PC-9 (cell line): ENCODE measurements around the gene SGPL1. TPM values are rescaled to one million over a fixed set of nuclear protein-coding genes. Genes with fewer than 3 reads are reported as not detected.

ENCODE experiments used
- BruUV-seq: library from RNA; stranded (reverse); fragments of 400-500 nt; replicated peaks from 2 replicates; lab custom pipeline; 2021; lab: Mats Ljungman, UMichigan
- CTCF ChIA-PET: fragments of 300-600 bp; sonication (Branson Sonifier 250); formaldehyde crosslinking; loops from one replicate; lab custom pipeline; 2022; ENCODE audit warnings: antibody characterized with exemption; lab: Charles Lee
- POLR2A ChIA-PET: fragments of 300-600 bp; sonication (Branson Sonifier 250); formaldehyde crosslinking; loops from one replicate; lab custom pipeline; 2022; ENCODE audit warnings: antibody characterized with exemption; ENCODE audit not compliant: unreplicated experiment; lab: Charles Lee
- DNase-seq, 2 experiments: peaks; one replicate each; pipeline versions ENCODE4 v3.0.0 to v3.0.0-alpha.2; 2015 to 2022; ENCODE audit warnings: mixed read lengths in 1 of 2
- H2AFZ ChIP-seq: fragments of 200-600 bp; sonication (generic); 2 replicates; pipeline ENCODE4 v1.8.1; 2017; ENCODE audit warnings: antibody characterized with exemption
- H3F3A ChIP-seq: fragments of 200-600 bp; sonication (generic); 2 replicates; pipeline ENCODE4 v1.8.1; 2017; ENCODE audit warnings: antibody characterized with exemption, mild to moderate bottlenecking, low read depth; ENCODE audit not compliant: insufficient read depth
- H3K27ac ChIP-seq: fragments of 200-600 bp; sonication (generic); 2 replicates; pipeline ENCODE4 v1.6.1; 2016; ENCODE audit warnings: mixed run types
- H3K27me3 ChIP-seq: fragments of 200-600 bp; sonication (generic); 2 replicates; pipeline ENCODE4 v1.6.1; 2016; ENCODE audit warnings: low read depth, mixed run types; ENCODE audit not compliant: insufficient read depth
- H3K36me3 ChIP-seq: fragments of 200-600 bp; sonication (generic); 2 replicates; pipeline ENCODE4 v1.6.1; 2016; ENCODE audit warnings: low read depth, mixed run types
- H3K4me1 ChIP-seq: fragments of 200-600 bp; sonication (generic); replicated peaks from 2 replicates; pipeline ENCODE4 v1.6.1; 2016; ENCODE audit warnings: mixed run types; ENCODE audit not compliant: insufficient read depth
- H3K4me2 ChIP-seq: fragments of 200-600 bp; sonication (generic); 2 replicates; pipeline ENCODE4 v1.6.1; 2017; ENCODE audit warnings: mixed run types
- H3K4me3 ChIP-seq: fragments of 200-600 bp; sonication (generic); 2 replicates; pipeline ENCODE4 v1.6.1; 2016; ENCODE audit warnings: mixed run types
- H3K79me2 ChIP-seq: fragments of 200-600 bp; sonication (generic); 2 replicates; pipeline ENCODE4 v1.6.1; 2017; ENCODE audit warnings: low read depth, mixed run types
- H3K9me2 ChIP-seq: fragments of 200-600 bp; sonication (generic); 2 replicates; pipeline ENCODE4 v1.8.1; 2017; ENCODE audit warnings: mild to moderate bottlenecking; ENCODE audit not compliant: insufficient read depth
- H3K9me3 ChIP-seq: fragments of 200-600 bp; sonication (generic); 2 replicates; pipeline ENCODE4 v1.8.1; 2016; ENCODE audit warnings: low read depth; ENCODE audit not compliant: insufficient read depth
- H4K20me1 ChIP-seq: fragments of 200-600 bp; sonication (generic); 2 replicates; pipeline ENCODE4 v1.8.1; 2017; ENCODE audit not compliant: insufficient read depth
- EZH2 ChIP-seq: fragments of 200-600 bp; sonication (generic); IDR thresholded peaks from 2 replicates; pipeline ENCODE4 v1.8.0; 2017; ENCODE audit warnings: antibody characterized with exemption, low read depth
- intact Hi-C: fragments of 100-400 bp; cut with micrococcal nuclease; formaldehyde crosslinking; loops from one replicate; pipeline ENCODE4 v1.10.0; 2022; ENCODE audit not compliant: unreplicated experiment
- total RNA-seq: library from RNA; stranded (reverse); gene quantifications from 2 replicates; pipeline ENCODE4 v1.2.3, GENCODE V29; 2021
- TF ChIP-seq, protein P1 (sequence below): fragments of 200-600 bp; sonication (generic); conservative IDR thresholded peaks from 2 replicates; pipeline ENCODE4 v1.6.1; 2017; ENCODE audit warnings: mixed run types, antibody characterized with exemption, mild to moderate bottlenecking, moderate library complexity

The SGPL1 gene
- total RNA-seq, 1 experiment from 2014 or later = 96.9 TPM

DNA sequence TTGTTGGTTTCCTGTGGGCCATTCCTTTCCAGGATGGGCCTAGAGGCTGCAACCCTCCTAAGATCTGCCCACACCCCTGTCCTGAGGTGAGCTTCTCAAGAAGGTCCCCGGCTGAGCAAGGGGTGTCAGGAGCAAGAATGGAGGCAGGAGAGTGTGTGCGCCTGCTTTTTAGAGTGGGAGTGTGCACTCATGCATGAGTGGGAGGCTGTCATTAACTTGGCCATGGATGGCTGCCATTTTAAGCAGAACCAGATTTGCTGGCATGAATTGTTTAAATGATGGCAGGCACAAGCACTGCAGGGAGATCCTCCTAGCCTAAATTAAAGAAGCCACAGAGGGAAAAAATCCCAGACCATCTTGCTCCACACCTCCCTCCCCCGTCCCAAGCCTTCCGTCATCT, 2.9 kb upstream of the SGPL1 start:
- no peak overlapping the region for H3K4me3 ChIP-seq
- peaks cover 12% of the 10 kb centered on the region for H3K79me2 ChIP-seq
- no peak overlapping the region for H3K4me2 ChIP-seq
- no peak for DNase-seq
- no peaks in the 10 kb centered on the region for H4K20me1 ChIP-seq
- TF ChIP-seq, protein P1, sequence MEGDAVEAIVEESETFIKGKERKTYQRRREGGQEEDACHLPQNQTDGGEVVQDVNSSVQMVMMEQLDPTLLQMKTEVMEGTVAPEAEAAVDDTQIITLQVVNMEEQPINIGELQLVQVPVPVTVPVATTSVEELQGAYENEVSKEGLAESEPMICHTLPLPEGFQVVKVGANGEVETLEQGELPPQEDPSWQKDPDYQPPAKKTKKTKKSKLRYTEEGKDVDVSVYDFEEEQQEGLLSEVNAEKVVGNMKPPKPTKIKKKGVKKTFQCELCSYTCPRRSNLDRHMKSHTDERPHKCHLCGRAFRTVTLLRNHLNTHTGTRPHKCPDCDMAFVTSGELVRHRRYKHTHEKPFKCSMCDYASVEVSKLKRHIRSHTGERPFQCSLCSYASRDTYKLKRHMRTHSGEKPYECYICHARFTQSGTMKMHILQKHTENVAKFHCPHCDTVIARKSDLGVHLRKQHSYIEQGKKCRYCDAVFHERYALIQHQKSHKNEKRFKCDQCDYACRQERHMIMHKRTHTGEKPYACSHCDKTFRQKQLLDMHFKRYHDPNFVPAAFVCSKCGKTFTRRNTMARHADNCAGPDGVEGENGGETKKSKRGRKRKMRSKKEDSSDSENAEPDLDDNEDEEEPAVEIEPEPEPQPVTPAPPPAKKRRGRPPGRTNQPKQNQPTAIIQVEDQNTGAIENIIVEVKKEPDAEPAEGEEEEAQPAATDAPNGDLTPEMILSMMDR = no peak
- TF ChIP-seq EZH2 = no peak
- no peak overlapping the region for H2AFZ ChIP-seq
- intact Hi-C loops = no loop called here
- peaks cover 35% of the 10 kb centered on the region for H3F3A ChIP-seq
- 0 out of 2 replicates have a peak, but pooled peaks cover 4% of the 10 kb centered on the region for H3K36me3 ChIP-seq
- no peaks in the 10 kb centered on the region for H3K9me3 ChIP-seq
- H3K9me2 ChIP-seq = no peaks in the 10 kb centered on the region
- BruUV-seq = no TSS peak
- peaks cover 45% of the 10 kb centered on the region for H3K4me1 ChIP-seq
- no peak overlapping the region for H3K27ac ChIP-seq
- ChIA-PET CTCF (interaction anchor here (0.8 kb wide), 1 partner anchor 435 kb away, joined by 7 read pairs; no protein-coding TSS in a partner anchor), POLR2A (no interaction called here)
- H3K27me3 ChIP-seq = no peaks in the 10 kb centered on the region

DNA sequence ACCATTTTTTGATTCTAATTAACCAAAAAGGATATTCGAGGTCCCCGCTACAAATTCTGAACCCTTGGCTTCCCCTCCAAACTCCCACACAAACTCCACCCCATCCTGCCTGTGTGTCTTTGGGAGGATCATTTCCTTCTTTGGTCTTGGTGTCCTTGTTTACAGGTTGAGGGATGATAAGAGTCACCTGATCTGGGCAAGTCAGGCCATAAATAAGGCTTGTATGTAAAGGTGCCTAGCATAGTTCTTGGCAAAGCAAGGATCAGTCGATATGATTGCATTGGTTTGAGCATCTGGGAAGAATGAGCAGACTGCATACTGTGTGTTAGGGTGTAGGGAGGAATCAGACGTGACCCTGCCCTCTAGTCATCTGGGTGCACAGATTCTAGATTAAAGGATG, 1.6 kb upstream of the SGPL1 start:
- no peaks in the 10 kb centered on the region for H3K9me3 ChIP-seq
- H3K36me3 ChIP-seq = peaks cover 16% of the 10 kb centered on the region
- no peaks in the 10 kb centered on the region for H3K27me3 ChIP-seq
- H2AFZ ChIP-seq = no peak overlapping the region
- CTCF ChIA-PET = interaction anchor here (0.6 kb wide), 1 partner anchor 112 kb away, joined by 4 read pairs; no protein-coding TSS in a partner anchor
- H3K9me2 ChIP-seq = no peaks in the 10 kb centered on the region
- H3K79me2 ChIP-seq = peaks cover 25% of the 10 kb centered on the region
- peaks cover 22% of the 10 kb centered on the region for H3F3A ChIP-seq
- H4K20me1 ChIP-seq = 0 out of 2 replicates have a peak, but pooled peaks cover 2% of the 10 kb centered on the region
- intact Hi-C loops = loop anchor here (2.0 kb wide), 1 partner anchor 263 kb away; no protein-coding TSS in a partner anchor
- no peak for DNase-seq
- H3K4me2 ChIP-seq = no peak overlapping the region
- H3K27ac ChIP-seq = no peak overlapping the region
- no peak overlapping the region for H3K4me3 ChIP-seq
- H3K4me1 ChIP-seq = peaks cover 45% of the 10 kb centered on the region
- no peak for TF ChIP-seq EZH2
- TF ChIP-seq, protein P1 = no peak
- no TSS peak for BruUV-seq
- POLR2A ChIA-PET = no interaction called here

DNA sequence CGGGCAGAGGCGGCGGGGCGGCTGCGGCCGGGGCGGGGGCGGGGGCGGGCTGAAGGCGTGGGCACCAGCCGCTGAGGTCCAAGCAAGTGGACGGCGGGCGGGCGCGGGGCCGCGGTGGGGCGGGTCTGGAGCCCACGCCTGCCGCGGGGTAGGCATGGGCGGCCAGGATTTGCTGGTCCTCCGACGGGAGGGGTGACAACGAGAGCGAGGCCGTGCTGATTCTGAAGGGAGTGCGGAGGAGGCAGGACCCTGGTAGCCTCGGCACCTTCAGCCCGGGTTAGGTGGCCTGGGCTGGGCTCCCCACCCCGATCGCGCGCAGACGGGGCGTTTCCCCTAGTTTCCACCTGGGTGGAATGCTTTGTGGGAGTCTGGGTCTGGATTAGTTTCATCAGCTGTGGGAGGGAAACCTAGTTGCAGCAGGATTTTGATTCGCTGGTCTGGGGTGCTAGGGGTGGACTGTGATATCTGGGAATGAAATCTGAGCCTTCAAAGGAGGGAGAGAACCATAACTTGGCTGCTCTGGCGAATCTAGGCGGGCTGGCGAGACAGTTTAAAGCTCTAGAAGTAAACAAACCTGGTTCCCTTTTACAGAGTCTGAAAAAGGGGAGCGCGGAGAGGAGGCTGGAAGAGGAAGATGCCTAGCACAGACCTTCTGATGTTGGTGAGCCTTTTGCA, 609 bp downstream of the SGPL1 start:
- H3K4me2 ChIP-seq = peak overlapping the region; percentile 78
- H3K9me3 ChIP-seq = no peaks in the 10 kb centered on the region
- peak; percentile 93 to 94 for DNase-seq
- H3K27ac ChIP-seq = peak overlapping the region; percentile 89
- intact Hi-C loops = loop anchor here (1.0 to 5.0 kb wide), 3 partner anchors 50 to 468 kb away; no protein-coding TSS in a partner anchor
- peaks cover 15% of the 10 kb centered on the region for H3F3A ChIP-seq
- peaks cover 52% of the 10 kb centered on the region for H3K4me1 ChIP-seq
- peaks cover 25% of the 10 kb centered on the region for H3K36me3 ChIP-seq
- peak overlapping the region; percentile 68 for H3K4me3 ChIP-seq
- POLR2A ChIA-PET = interaction anchor here (0.6 to 1.2 kb wide), 6 partner anchors 23 to 1489 kb away, joined by 3 to 5 read pairs (median 4); no protein-coding TSS in a partner anchor
- no peaks in the 10 kb centered on the region for H3K27me3 ChIP-seq
- no TSS peak for BruUV-seq
- TF ChIP-seq, protein P1 = no peak
- TF ChIP-seq EZH2 = no peak
- no peaks in the 10 kb centered on the region for H3K9me2 ChIP-seq
- peaks cover 11% of the 10 kb centered on the region; the same call in 1 of the 2 replicates for H4K20me1 ChIP-seq
- peaks cover 45% of the 10 kb centered on the region for H3K79me2 ChIP-seq
- CTCF ChIA-PET = interaction anchor here (0.6 to 1.0 kb wide), 3 partner anchors 13 to 843 kb away, joined by 3 to 14 read pairs (median 3); no protein-coding TSS in a partner anchor
- H2AFZ ChIP-seq = peak overlapping the region; percentile 77
